Endothelial cell of umbilical vein (primary cell): ENCODE measurements around the gene OLIG1. TPM values are rescaled to one million over a fixed set of nuclear protein-coding genes. Genes with fewer than 3 reads are reported as not detected.

Experiments
- BruUV-seq: library from RNA; stranded (reverse); fragments of 400-500 nt; replicated peaks from 2 replicates; lab custom pipeline; 2021; lab: Mats Ljungman, UMichigan
- CTCF ChIA-PET: fragments of 300-600, 350-600 bp; sonication (Branson Sonifier 250); formaldehyde crosslinking; loops from one replicate; lab custom pipeline; 2021; ENCODE audit warnings: antibody characterized with exemption, inconsistent platforms; lab: Charles Lee
- POLR2A ChIA-PET: fragments of 300-600, 350-600 bp; sonication (Branson Sonifier 250); formaldehyde crosslinking; loops from one replicate; lab custom pipeline; 2021; ENCODE audit warnings: antibody characterized with exemption, inconsistent platforms; lab: Charles Lee
- DNase-seq: peaks from one replicate; pipeline ENCODE4 v3.0.0-alpha.2; 2011; ENCODE audit warnings: low read depth, low spot score
- FAIRE-seq: peaks from 2 replicates; lab custom pipeline; 2011; peaks lifted over from hg19 to GRCh38; lab: Jason Lieb, UNC
- H2AFZ ChIP-seq: 2 replicates; pipeline ENCODE4 v1.6.0; 2012; ENCODE audit warnings: low read depth, low read length, control low read depth, inconsistent platforms
- H3K27ac ChIP-seq: 2 replicates; pipeline ENCODE4 v1.5.1; 2011; ENCODE audit warnings: low read depth, mild to moderate bottlenecking, control low read depth, low read length, moderate library complexity; ENCODE audit not compliant: insufficient read depth
- H3K27me3 ChIP-seq, 2 experiments: 2 replicates each; pipeline versions ENCODE4 v1.6.0 to v1.6.1; 2011; ENCODE audit warnings: low read length in 2 of 2, mixed read lengths in 1 of 2; ENCODE audit not compliant: control insufficient read depth in 2 of 2, insufficient read depth in 2 of 2
- H3K36me3 ChIP-seq, 2 experiments: 2 replicates in 1 of 2; 3 replicates in 1 of 2; pipeline ENCODE4 v1.5.1; 2011; ENCODE audit warnings: low read length in 2 of 2, mild to moderate bottlenecking in 1 of 2, moderate library complexity in 1 of 2; ENCODE audit not compliant: control insufficient read depth in 2 of 2, insufficient read depth in 2 of 2; ENCODE audit errors: extremely low read depth in 1 of 2
- H3K4me1 ChIP-seq: 3 replicates; pipeline ENCODE4 v1.5.1; 2011; ENCODE audit warnings: mild to moderate bottlenecking, low read length; ENCODE audit not compliant: control insufficient read depth, insufficient read depth; ENCODE audit errors: extremely low read depth
- H3K4me2 ChIP-seq: 2 replicates; pipeline ENCODE4 v1.6.1; 2011; ENCODE audit warnings: low read length, control low read depth, mixed read lengths; ENCODE audit not compliant: insufficient read depth
- H3K4me3 ChIP-seq, 3 experiments: fragments of 200-600 bp in 1 of 3; sonication (generic), shearing (Covaris generic) in 1 of 3; replicated peaks in 1 of 3; 2 replicates each; pipeline ENCODE4 v1.5.1; 2011 to 2016; ENCODE audit warnings: control low read depth in 3 of 3, low read length in 3 of 3, mild to moderate bottlenecking in 2 of 3, inconsistent platforms in 1 of 3, low read depth in 1 of 3, moderate library complexity in 1 of 3; ENCODE audit not compliant: insufficient read depth in 1 of 3
- H3K79me2 ChIP-seq: 2 replicates; pipeline ENCODE4 v1.6.0; 2012; ENCODE audit warnings: low read length, inconsistent platforms; ENCODE audit not compliant: control insufficient read depth, insufficient read depth
- H3K9ac ChIP-seq: replicated peaks from 2 replicates; pipeline ENCODE3; 2011; ENCODE audit warnings: low read length, control low read depth; ENCODE audit not compliant: insufficient read depth; ENCODE audit errors: extremely low read depth
- H3K9me1 ChIP-seq: replicated peaks from 3 replicates; pipeline ENCODE4 v1.6.0; 2011; ENCODE audit warnings: mild to moderate bottlenecking, low read length; ENCODE audit not compliant: control insufficient read depth, insufficient read depth; ENCODE audit errors: extremely low read depth
- H3K9me3 ChIP-seq: replicated peaks from 2 replicates; pipeline ENCODE4 v1.5.1; 2012; ENCODE audit warnings: low read length, inconsistent platforms; ENCODE audit not compliant: control insufficient read depth, insufficient read depth
- H4K20me1 ChIP-seq: replicated peaks from 2 replicates; pipeline ENCODE3; 2011; ENCODE audit warnings: mild to moderate bottlenecking, low read length; ENCODE audit not compliant: control insufficient read depth, insufficient read depth; ENCODE audit errors: extremely low read depth
- EZH2 ChIP-seq: IDR thresholded peaks from 2 replicates; pipeline ENCODE4 v1.6.1; 2012; ENCODE audit warnings: borderline replicate concordance, low read depth, mild to moderate bottlenecking, moderate library complexity, low read length, inconsistent platforms; ENCODE audit not compliant: severe bottlenecking
- FOS ChIP-seq: IDR thresholded peaks from 2 replicates; pipeline ENCODE4 v1.6.1; 2011; ENCODE audit warnings: mild to moderate bottlenecking, low read length, moderate library complexity, borderline replicate concordance; ENCODE audit not compliant: insufficient read depth
- GATA2 ChIP-seq: IDR thresholded peaks from 2 replicates; pipeline ENCODE4 v1.7.0; 2011; ENCODE audit warnings: low read depth, mild to moderate bottlenecking, moderate library complexity, mixed read lengths, low read length; ENCODE audit not compliant: insufficient read length, insufficient read depth
- JUN ChIP-seq: IDR thresholded peaks from 2 replicates; pipeline ENCODE4 v1.6.1; 2011; ENCODE audit warnings: borderline replicate concordance, low read depth; ENCODE audit not compliant: insufficient read length, insufficient read depth
- POLR2A ChIP-seq: IDR thresholded peaks from 2 replicates; pipeline ENCODE4 v1.6.1; 2012; ENCODE audit warnings: low read depth, mild to moderate bottlenecking, control low read depth, low read length
- POLR2AphosphoS5 ChIP-seq: IDR thresholded peaks from 2 replicates; pipeline ENCODE4 v1.6.1; 2012; ENCODE audit warnings: low read depth, mild to moderate bottlenecking, control low read depth, low read length, moderate library complexity; ENCODE audit not compliant: insufficient read depth
- dilution Hi-C: fragments of 300-500 bp; cut with MboI; formaldehyde crosslinking; loops from one replicate; pipeline ENCODE4 v1.15.0; 2019; ENCODE audit warnings: low sequenced_read_pairs; ENCODE audit not compliant: extremely low pct_ligation_motif_present
- intact Hi-C: fragments of 100-400 bp; cut with micrococcal nuclease; formaldehyde crosslinking; loops from one replicate; pipeline ENCODE4 v1.10.0; 2022
- polyA plus RNA-seq, 4 experiments: library from polyadenylated mRNA; depleted of rRNA in 3 of 4; stranded (reverse) in 3 of 4; unstranded in 1 of 4; fragments of >200 nt; gene quantifications; 2 replicates each; pipeline versions ENCODE4 v1.2.1 to v1.2.3, GENCODE V29; 2011 to 2012; ENCODE audit warnings: missing spikeins in 1 of 4
- total RNA-seq: library from RNA; stranded (reverse); gene quantifications from 2 replicates; pipeline ENCODE4 v1.2.3, GENCODE V29; 2021

The OLIG1 gene
- total and polyA plus RNA-seq, 2 donors (not counting 3 experiments of a cell fraction or from before 2014, with no cell fraction given): not detected

- H3K4me2 ChIP-seq: no peak overlapping the region
- H3K27ac ChIP-seq: no peak overlapping the region
- no peak for FAIRE-seq
- H3K79me2 ChIP-seq: no peaks in the 10 kb centered on the region
- ChIA-PET CTCF (interaction anchor here (0.9 kb wide), 1 partner anchor 108 kb away, joined by 3 read pairs; no protein-coding TSS in a partner anchor), POLR2A (no interaction called here)
- H4K20me1 ChIP-seq: no peaks in the 10 kb centered on the region
- TF ChIP-seq POLR2A (no peak), EZH2 (peak; percentile 52), JUN (no peak)
- no peaks in the 10 kb centered on the region for H3K9me3 ChIP-seq
- BruUV-seq: no TSS peak
- no peak for DNase-seq
- no peak overlapping the region for H3K9ac ChIP-seq
- H3K36me3 ChIP-seq: no peaks in the 10 kb centered on the region
- H3K4me3 ChIP-seq: no peak overlapping the region
- intact Hi-C loops (no loop called here), dilution Hi-C loops (no loop called here)
- H3K4me1 ChIP-seq: no peaks in the 10 kb centered on the region
- peaks cover 42 to 58% of the 10 kb centered on the region in 2 experiments for H3K27me3 ChIP-seq
- H2AFZ ChIP-seq: no peak overlapping the region
- H3K9me1 ChIP-seq: no peaks in the 10 kb centered on the region
Measured at GRCh38 chr21:33109574-33110339, 39.8 kb downstream of the OLIG1 start.

GRCh38 chr21:33110340-33110715 lies 40.4 kb downstream of the OLIG1 start:
- DNase-seq: no peak
- no peaks in the 10 kb centered on the region for H3K4me1 ChIP-seq
- no peaks in the 10 kb centered on the region for H4K20me1 ChIP-seq
- TF ChIP-seq FOS (no peak), GATA2 (no peak), POLR2AphosphoS5 (no peak), JUN (no peak), EZH2 (no peak), POLR2A (no peak)
- no peaks in the 10 kb centered on the region for H3K9me1 ChIP-seq
- no peak overlapping the region for H3K4me3 ChIP-seq
- no peak overlapping the region for H2AFZ ChIP-seq
- H3K27me3 ChIP-seq: peaks cover 42 to 58% of the 10 kb centered on the region in 2 experiments
- no TSS peak for BruUV-seq
- ChIA-PET CTCF (interaction anchor here (0.9 kb wide), 1 partner anchor 108 kb away, joined by 3 read pairs; no protein-coding TSS in a partner anchor), POLR2A (no interaction called here)
- no peak overlapping the region for H3K27ac ChIP-seq
- intact Hi-C loops (no loop called here), dilution Hi-C loops (no loop called here)
- no peaks in the 10 kb centered on the region for H3K79me2 ChIP-seq
- no peaks in the 10 kb centered on the region for H3K36me3 ChIP-seq
- no peak for FAIRE-seq
- H3K4me2 ChIP-seq: no peak overlapping the region
- no peak overlapping the region for H3K9ac ChIP-seq
- H3K9me3 ChIP-seq: no peaks in the 10 kb centered on the region
